Adrenal gland (tissue), 19 donors: ENCODE data around the gene TBC1D1. TPM values are rescaled to one million over a fixed set of nuclear protein-coding genes. Genes with fewer than 3 reads are reported as not detected.
A peak's percentile ranks its signal among the peaks of the same experiment; 100 is the strongest.

ENCODE experiments used
- DNase-seq, 7 donors: peaks; one replicate each; pipeline ENCODE4 v3.0.0-alpha.2; 2019 to 2020
- H3K27ac ChIP-seq, 5 donors: fragments of 200-600 bp; sonication (generic) in 4 of 5; 1 replicate in 3 of 5; 2 replicates in 2 of 5; pipeline versions ENCODE4 v1.5.1 to v1.8.0; 2016 to 2020; ENCODE audit warnings: mild to moderate bottlenecking in 1 of 5
- H3K27me3 ChIP-seq: fragments of 200-600 bp; 2 replicates; pipeline ENCODE4 v1.8.0; 2021
- H3K36me3 ChIP-seq, 2 donors: fragments of 200-600 bp; replicated peaks in 1 of 2; 1 replicate in 1 of 2; 2 replicates in 1 of 2; pipeline versions ENCODE4 v1.5.1 to v1.8.0; 2018 to 2022
- H3K4me1 ChIP-seq, 2 donors: fragments of 200-600 bp; replicated peaks in 1 of 2; 1 replicate in 1 of 2; 2 replicates in 1 of 2; pipeline versions ENCODE4 v1.5.1 to v1.8.0; 2018 to 2021
- H3K4me3 ChIP-seq, 4 donors: fragments of 200-600 bp; sonication (generic) in 3 of 4; one replicate each; pipeline ENCODE4 v1.5.1; 2016 to 2018
- H3K9me3 ChIP-seq, 3 donors: fragments of 200-600 bp; sonication (generic) in 1 of 3; replicated peaks in 1 of 3; 1 replicate in 2 of 3; 2 replicates in 1 of 3; pipeline versions ENCODE4 v1.5.1 to v1.8.0; 2016 to 2021
- POLR2A ChIP-seq, 2 donors: fragments of 450-650 bp; IDR thresholded peaks; one replicate each; pipeline ENCODE4 v1.6.1; 2017; ENCODE audit warnings: antibody characterized with exemption in 2 of 2, mild to moderate bottlenecking in 2 of 2, moderate library complexity in 1 of 2
- WGBS, 4 donors: extraction: QIAGEN DNeasy Blood & Tissue Kit in 2 of 4; methylation state at CpG; one replicate each; pipeline versions ENCODE4 v1.1.5 to v1.1.7; 2013 to 2017; 5-methylcytosine and 5-hydroxymethylcytosine counted together
- intact Hi-C, 2 donors: fragments of 100-400 bp; cut with DNase I; formaldehyde crosslinking; loops; one replicate each; pipeline versions ENCODE4 v1.14.1 to v1.15.0; 2022 to 2023
- long read RNA-seq, 10 donors: library from polyadenylated mRNA in 3 of 10; unstranded in 2 of 10; stranded (forward) in 1 of 10; transcript quantifications; one replicate each; pipeline ENCODE4 v2.0.0 and lab custom pipeline, GENCODE V29; 2021 to 2026
- polyA plus RNA-seq, 3 donors: library from polyadenylated mRNA; stranded (reverse); fragments of 200-250 nt in 2 of 3; fragments of 350-450 nt in 1 of 3; fragmentation: Illumina TruSeq in 1 of 3; extraction: RNeasy Lipid Tissue Mini Kit (QIAGEN cat#74804) in 1 of 3; gene quantifications; one replicate each; pipeline ENCODE4 v1.2.3, GENCODE V29; 2013 to 2014
- total RNA-seq, 9 donors: library from RNA; depleted of rRNA in 4 of 9; stranded (reverse); fragments of >200 nt in 4 of 9; fragments of 120-200 nt in 1 of 9; fragmentation: NEBNext Ultra II Directional in 1 of 9; extraction: Animal tissue kit (Norgen Biotek cat#: 25700) in 1 of 9; gene quantifications; one replicate each; pipeline versions ENCODE4 v1.1.0 to v1.2.4, GENCODE V29; 2013 to 2023
- TF ChIP-seq, protein P1 (sequence below), 6 experiments: fragments of 450-650 bp in 4 of 6; fragments of 200-600 bp in 2 of 6; sonication (generic) in 1 of 6; IDR thresholded peaks; 1 replicate in 5 of 6; 2 replicates in 1 of 6; pipeline versions ENCODE4 v1.5.1 to v1.8.0; 2016 to 2021; ENCODE audit warnings: antibody characterized with exemption in 6 of 6, mild to moderate bottlenecking in 2 of 6, moderate library complexity in 1 of 6
- donor health status: healthy with polysubstance abuse.
- donor health status: Bipolar disorder and iron deficiency.
- donor health status: DM: yes; HTN: yes; CAD: no.
- donor health status: DM: no; HTN: no; CAD: no.
- donor health status: DM: no; HTN: no; CAD: no.
- donor health status: DM: yes; HTN: yes; CAD: no.

Gene TBC1D1, protein sequence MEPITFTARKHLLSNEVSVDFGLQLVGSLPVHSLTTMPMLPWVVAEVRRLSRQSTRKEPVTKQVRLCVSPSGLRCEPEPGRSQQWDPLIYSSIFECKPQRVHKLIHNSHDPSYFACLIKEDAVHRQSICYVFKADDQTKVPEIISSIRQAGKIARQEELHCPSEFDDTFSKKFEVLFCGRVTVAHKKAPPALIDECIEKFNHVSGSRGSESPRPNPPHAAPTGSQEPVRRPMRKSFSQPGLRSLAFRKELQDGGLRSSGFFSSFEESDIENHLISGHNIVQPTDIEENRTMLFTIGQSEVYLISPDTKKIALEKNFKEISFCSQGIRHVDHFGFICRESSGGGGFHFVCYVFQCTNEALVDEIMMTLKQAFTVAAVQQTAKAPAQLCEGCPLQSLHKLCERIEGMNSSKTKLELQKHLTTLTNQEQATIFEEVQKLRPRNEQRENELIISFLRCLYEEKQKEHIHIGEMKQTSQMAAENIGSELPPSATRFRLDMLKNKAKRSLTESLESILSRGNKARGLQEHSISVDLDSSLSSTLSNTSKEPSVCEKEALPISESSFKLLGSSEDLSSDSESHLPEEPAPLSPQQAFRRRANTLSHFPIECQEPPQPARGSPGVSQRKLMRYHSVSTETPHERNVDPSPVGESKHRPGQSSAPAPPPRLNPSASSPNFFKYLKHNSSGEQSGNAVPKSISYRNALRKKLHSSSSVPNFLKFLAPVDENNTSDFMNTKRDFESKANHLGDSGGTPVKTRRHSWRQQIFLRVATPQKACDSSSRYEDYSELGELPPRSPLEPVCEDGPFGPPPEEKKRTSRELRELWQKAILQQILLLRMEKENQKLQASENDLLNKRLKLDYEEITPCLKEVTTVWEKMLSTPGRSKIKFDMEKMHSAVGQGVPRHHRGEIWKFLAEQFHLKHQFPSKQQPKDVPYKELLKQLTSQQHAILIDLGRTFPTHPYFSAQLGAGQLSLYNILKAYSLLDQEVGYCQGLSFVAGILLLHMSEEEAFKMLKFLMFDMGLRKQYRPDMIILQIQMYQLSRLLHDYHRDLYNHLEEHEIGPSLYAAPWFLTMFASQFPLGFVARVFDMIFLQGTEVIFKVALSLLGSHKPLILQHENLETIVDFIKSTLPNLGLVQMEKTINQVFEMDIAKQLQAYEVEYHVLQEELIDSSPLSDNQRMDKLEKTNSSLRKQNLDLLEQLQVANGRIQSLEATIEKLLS (N-terminal part only)
- total RNA-seq = 10 to 100 TPM; 16.3 to 77.3 (median 29.8) TPM
- 10 to 100 TPM; 17.8 to 25.8 (median 23.1) TPM for polyA plus RNA-seq
- long read RNA-seq, donor 1, partial matches to known transcripts = 0 of 3 reads
- long read RNA-seq, donor 1, other reads (novel, unspliced or antisense) = 0 of 3 reads
- long read RNA-seq, donor 2, partial matches to known transcripts = 0 of 1 reads
- long read RNA-seq, donor 2, other reads (novel, unspliced or antisense) = 0 of 1 reads
- long read RNA-seq, donor 3, partial matches to known transcripts = 0 of 2 reads
- long read RNA-seq, donor 3, other reads (novel, unspliced or antisense) = 0 of 2 reads
- long read RNA-seq, donor 4 = 0 reads
- long read RNA-seq, donor 5, full-length matches to known transcripts = 3 of 25 reads
- long read RNA-seq, donor 5, partial matches to known transcripts = 3 of 25 reads
- long read RNA-seq, donor 5, other reads (novel, unspliced or antisense) = 19 of 25 reads
- long read RNA-seq, donor 6 = 0 reads
- long read RNA-seq, donor 7 = 0 reads
- long read RNA-seq, donor 8 = 0 reads
- long read RNA-seq, donor 9, partial matches to known transcripts = 0 of 5 reads
- long read RNA-seq, donor 9, other reads (novel, unspliced or antisense) = 0 of 5 reads
- long read RNA-seq, donor 10 = 0 reads

DNA sequence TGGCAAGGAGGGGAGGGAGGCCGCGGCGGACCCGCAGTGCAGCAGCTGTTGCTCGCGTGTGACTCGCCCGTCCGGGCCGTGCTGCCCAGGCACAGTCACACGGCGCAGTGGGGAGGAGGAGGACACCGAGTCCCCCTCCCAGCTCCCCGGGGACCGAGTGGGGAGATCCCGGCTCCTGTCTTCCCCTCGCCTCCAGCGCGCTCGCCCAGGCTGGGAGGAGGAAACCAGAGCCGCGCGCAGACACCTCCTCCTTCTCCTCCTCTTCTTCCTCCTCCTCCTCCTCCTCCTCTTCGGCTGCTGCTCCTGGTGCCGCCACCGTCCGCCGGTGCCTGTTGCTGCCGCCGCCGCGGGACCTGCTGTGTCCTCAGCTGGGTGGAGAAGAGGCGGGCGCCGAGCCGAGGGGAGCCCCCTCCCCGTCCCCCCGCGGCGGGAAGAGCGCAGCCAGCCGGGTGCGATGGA, at the start of gene TBC1D1:
Gene TBC1D1, plus strand, starts transcription at position 284 of the 459 bp plus-strand sequence. CDS start 11,012 bp downstream, outside the sequence.
- Histone ChIP-seq H3K27ac (peak within 1 kb of the TSS in 4 of 5 donors; percentile 15 to 71 (median 55)), H3K9me3 (no peaks in the 10 kb centered on the region), H3K4me3 (peak within 1 kb of the TSS in 3 of 4 donors; percentile 41 to 66 (median 66)), H3K36me3 (no peaks in the 10 kb centered on the region), H3K4me1 (peaks cover 0 to 7% of the 10 kb centered on the region in 2 donors), H3K27me3 (no peaks in the 10 kb centered on the region)
- intact Hi-C loops = no loop called here
- WGBS, 4 donors = 0 to 5% (median 1%) methylated on average over 4 to 43 of the region's 43 CpGs
- TF ChIP-seq POLR2A (IDR thresholded peaks at IDR 0.05) = no peak
- TF ChIP-seq, protein P1, sequence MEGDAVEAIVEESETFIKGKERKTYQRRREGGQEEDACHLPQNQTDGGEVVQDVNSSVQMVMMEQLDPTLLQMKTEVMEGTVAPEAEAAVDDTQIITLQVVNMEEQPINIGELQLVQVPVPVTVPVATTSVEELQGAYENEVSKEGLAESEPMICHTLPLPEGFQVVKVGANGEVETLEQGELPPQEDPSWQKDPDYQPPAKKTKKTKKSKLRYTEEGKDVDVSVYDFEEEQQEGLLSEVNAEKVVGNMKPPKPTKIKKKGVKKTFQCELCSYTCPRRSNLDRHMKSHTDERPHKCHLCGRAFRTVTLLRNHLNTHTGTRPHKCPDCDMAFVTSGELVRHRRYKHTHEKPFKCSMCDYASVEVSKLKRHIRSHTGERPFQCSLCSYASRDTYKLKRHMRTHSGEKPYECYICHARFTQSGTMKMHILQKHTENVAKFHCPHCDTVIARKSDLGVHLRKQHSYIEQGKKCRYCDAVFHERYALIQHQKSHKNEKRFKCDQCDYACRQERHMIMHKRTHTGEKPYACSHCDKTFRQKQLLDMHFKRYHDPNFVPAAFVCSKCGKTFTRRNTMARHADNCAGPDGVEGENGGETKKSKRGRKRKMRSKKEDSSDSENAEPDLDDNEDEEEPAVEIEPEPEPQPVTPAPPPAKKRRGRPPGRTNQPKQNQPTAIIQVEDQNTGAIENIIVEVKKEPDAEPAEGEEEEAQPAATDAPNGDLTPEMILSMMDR (IDR thresholded peaks at IDR 0.05) = no peak
- DNase-seq = peak; percentile 8 to 62 (median 35)

DNA sequence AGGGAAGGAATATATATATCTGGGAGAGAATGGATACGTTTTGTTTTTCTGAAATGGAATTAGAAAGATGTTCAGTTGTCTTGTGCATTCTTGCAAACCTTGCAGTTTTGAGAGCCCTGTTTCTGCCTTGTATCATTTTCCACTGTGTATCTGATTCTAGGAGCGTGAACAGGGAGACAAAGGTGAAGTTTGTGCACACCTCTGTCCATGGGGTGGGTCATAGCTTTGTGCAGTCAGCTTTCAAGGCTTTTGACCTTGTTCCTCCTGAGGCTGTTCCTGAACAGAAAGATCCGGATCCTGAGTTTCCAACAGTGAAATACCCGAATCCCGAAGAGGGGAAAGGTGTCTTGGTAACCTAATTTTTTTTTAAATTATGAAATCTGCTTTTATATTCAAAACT, 46.7 kb upstream of the TBC1D1 start:
- intact Hi-C loops = no loop called here
- 94 to 97% (median 95%) methylated on average over 5 of the region's 5 CpGs for WGBS, 4 donors
- no peak for DNase-seq
- H3K9me3 ChIP-seq = no peaks in the 10 kb centered on the region
- peaks cover 0 to 59% of the 10 kb centered on the region in 2 donors for H3K36me3 ChIP-seq
- H3K4me1 ChIP-seq = no peaks in the 10 kb centered on the region
- H3K27me3 ChIP-seq = no peaks in the 10 kb centered on the region
- no peak overlapping the region for H3K4me3 ChIP-seq
- TF ChIP-seq, protein P1 (IDR thresholded peaks at IDR 0.05) = no peak
- no peak for TF ChIP-seq POLR2A (IDR thresholded peaks at IDR 0.05)
- H3K27ac ChIP-seq = no peak overlapping the region

DNA sequence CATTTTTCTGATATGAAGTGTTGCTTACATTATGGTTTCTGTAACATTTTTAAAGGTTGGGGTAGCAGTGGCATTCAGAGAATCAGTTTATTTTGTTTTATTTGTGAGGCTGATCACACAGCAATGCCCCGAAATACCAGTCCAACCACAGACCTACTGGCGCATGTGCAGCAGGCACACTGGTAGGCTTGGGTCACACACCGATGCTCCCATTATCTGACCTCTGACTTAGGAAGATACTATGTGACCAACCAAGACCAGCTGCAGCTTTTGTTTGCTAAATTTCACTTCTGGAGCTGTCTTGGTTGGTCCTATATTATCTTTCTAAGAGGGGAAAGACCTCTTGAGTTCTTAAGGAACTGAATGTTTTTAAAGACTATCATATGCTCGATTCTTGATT, 45.7 kb upstream of the TBC1D1 start:
- Histone ChIP-seq H3K36me3 (peaks cover 0 to 59% of the 10 kb centered on the region in 2 donors), H3K4me3 (no peak overlapping the region), H3K4me1 (no peaks in the 10 kb centered on the region), H3K27ac (no peak overlapping the region), H3K27me3 (no peaks in the 10 kb centered on the region), H3K9me3 (no peaks in the 10 kb centered on the region)
- no peak for DNase-seq
- 93 to 96% (median 94%) methylated on average over 4 of the region's 4 CpGs for WGBS, 4 donors
- intact Hi-C loops = no loop called here
- TF ChIP-seq, protein P1 (IDR thresholded peaks at IDR 0.05) = no peak
- no peak for TF ChIP-seq POLR2A (IDR thresholded peaks at IDR 0.05)
